ENCODE results near the gene KCNQ1.

KCNQ1 gene

GRCh38 chr11:2443881-2444820 is 657 bp upstream of the KCNQ1 start, which contains the start of gene TRPM5:
Gene TRPM5, minus strand, starts transcription at chr11:2444514. Its CDS starts 21,478 bp downstream, at chr11:2423036.
- peak; percentile 60 for DNase-seq (ENCODE audit: low read depth)

- DNase-seq (ENCODE audit: low read depth): no peak
Measured at GRCh38 chr11:2445746-2446551, 1.1 kb downstream of the KCNQ1 start.

GRCh38 chr11:2446590-2447252 is 1.9 kb downstream of the KCNQ1 start:
- DNase-seq (ENCODE audit: low read depth): no peak

- no peak for DNase-seq (ENCODE audit: low read depth)
Measured at GRCh38 chr11:2447253-2447950, 2.6 kb downstream of the KCNQ1 start.

GRCh38 chr11:2447951-2448650 is 3.3 kb downstream of the KCNQ1 start:
- no peak for DNase-seq (ENCODE audit: low read depth)

GRCh38 chr11:2448661-2449547 is 4.1 kb downstream of the KCNQ1 start:
- no peak for DNase-seq (ENCODE audit: low read depth)

GRCh38 chr11:2449548-2450320 is 4.9 kb downstream of the KCNQ1 start:
- no peak for DNase-seq (ENCODE audit: low read depth)

- no peak for DNase-seq (ENCODE audit: low read depth)
Measured at GRCh38 chr11:2450321-2451041, 5.7 kb downstream of the KCNQ1 start.

- DNase-seq (ENCODE audit: low read depth): no peak
Measured at GRCh38 chr11:2451336-2451735, 6.5 kb downstream of the KCNQ1 start.

- DNase-seq (ENCODE audit: low read depth): no peak
Measured at GRCh38 chr11:2451916-2452315, 7.1 kb downstream of the KCNQ1 start.

GRCh38 chr11:2452321-2453012 is 7.7 kb downstream of the KCNQ1 start:
- DNase-seq (ENCODE audit: low read depth): no peak

- DNase-seq (ENCODE audit: low read depth): no peak
Measured at GRCh38 chr11:2453436-2453835, 8.6 kb downstream of the KCNQ1 start.

GRCh38 chr11:2458321-2458720 is 13.5 kb downstream of the KCNQ1 start:
- DNase-seq (ENCODE audit: low read depth): no peak

GRCh38 chr11:2459016-2459725 is 14.4 kb downstream of the KCNQ1 start:
- DNase-seq (ENCODE audit: low read depth): no peak

- no peak for DNase-seq (ENCODE audit: low read depth)
Measured at GRCh38 chr11:2459796-2460531, 15.2 kb downstream of the KCNQ1 start.

- no peak for DNase-seq (ENCODE audit: low read depth)
Measured at GRCh38 chr11:2460540-2461252, 15.9 kb downstream of the KCNQ1 start.
